SHP77 treated with DMSO at 0.1 percent for 48 hours (cell line): Measurements from ENCODE around the gene ENTPD8.
"Not testable (repeated sequence)": the region's sequence is repeated elsewhere in the genome, so short reads cannot be mapped to it uniquely, and the experiment has no call there.

Source experiments
- DNase-seq: peaks from one replicate; lab custom pipeline; 2025; lab: John Stamatoyannopoulos, UW

The ENTPD8 gene

GRCh38 chr9:137411645-137412380, 29.3 kb downstream of the ENTPD8 start:
- DNase-seq, result no peak

DNA sequence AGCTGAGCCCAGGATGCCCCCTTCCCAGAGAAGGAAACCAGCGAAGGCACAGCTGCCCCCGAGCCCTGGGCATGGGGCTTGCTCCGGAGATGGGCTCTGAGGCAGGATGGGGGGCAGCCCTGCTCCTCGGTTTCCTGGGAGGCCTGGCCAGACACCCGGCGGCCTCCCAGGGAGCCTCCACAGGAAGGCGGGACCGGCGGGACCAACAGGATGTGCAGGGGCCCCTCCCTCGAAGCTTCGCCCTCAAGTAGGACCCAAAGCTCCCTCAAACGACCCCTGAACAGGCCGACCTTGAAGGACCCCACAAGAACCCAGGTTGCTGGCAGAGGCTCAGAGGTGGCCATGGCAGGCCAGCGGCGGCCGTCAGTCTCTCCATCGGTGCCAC, 29.9 kb downstream of the ENTPD8 start:
- no peak for DNase-seq

DNA sequence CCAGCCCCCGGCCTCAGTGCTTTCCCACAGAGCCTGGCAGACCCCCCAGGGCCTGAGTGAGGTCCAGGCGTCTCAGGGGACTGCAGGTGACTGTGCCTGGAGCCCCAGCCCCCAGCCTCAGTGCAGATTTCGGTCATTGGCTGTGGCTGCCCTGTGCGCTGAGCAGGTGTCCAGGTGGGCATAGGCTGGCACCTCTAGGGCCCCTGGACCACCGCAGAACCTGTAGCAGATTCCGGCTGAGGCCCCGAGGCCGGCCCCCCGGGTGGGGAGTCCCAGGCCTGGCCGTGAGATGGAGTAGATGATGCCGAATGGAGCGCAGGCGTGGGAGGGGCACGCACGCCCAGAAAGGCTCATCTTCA, 30.3 kb downstream of the ENTPD8 start:
- no peak for DNase-seq

- DNase-seq, result not testable (repeated sequence)
Observed at GRCh38 chr9:137410236-137410890, 30.8 kb downstream of the ENTPD8 start.

DNA sequence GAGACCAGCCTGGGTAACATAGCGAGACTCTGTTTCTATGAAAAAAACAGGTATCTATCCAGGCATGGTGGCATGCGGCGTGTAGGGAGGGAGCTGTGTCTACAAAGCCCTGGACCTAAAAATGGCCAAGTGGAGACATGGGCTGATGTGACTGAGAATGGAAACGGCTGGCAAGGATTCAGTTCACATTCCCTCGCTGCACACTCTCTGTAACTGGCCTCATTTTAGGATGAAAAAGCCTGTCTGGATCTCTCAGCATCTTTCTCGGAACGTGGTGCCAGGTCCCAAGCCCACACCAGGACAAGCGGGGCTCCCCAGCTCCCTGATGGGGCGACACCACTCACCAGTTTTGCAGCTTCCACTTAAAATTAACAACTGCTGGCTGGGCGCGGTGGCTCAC, 31.6 kb downstream of the ENTPD8 start:
- no peak for DNase-seq

DNA sequence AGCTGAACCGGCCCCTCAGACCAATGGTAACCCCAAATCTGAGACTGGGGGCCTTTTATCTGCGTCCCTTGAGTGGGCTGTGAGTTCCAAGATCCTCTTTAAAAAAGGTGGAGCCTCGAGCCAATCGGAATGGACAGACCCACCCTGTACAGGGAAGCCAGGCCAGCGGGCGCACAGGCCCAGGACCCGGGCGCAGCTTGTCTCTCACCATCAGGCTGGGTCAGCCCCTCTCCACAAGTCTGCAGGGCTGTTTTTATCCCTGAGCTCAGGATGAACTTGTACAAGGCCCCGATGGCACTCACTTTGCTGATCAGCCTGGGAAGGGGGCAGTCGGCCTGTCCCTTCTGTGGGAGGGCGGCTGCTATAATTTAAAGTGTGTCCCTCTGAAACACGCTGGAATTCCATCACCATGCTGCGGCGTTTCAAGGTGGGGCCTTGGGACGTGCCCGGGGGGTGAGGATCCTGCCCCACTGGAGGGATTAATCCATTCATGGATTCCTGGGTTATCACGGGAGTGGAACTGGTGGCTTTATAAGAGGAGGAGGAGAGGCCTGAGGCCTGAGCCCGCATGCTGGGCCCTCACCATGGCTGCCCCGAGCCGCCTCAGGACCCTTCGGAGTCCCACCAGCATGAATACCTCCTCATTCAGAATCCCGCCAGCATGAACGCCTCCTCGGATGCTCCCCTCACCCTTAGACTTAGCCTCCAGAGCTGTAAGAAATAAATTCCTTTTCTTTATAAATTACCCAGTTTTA, 32.3 kb downstream of the ENTPD8 start:
- DNase-seq, result no peak

- DNase-seq, result no peak
Observed at GRCh38 chr9:137407590-137408300, 33.4 kb downstream of the ENTPD8 start.

- DNase-seq, result no peak
Observed at GRCh38 chr9:137406876-137407589, 34.1 kb downstream of the ENTPD8 start.

- no peak for DNase-seq
Observed at GRCh38 chr9:137406085-137406760, 34.9 kb downstream of the ENTPD8 start.

DNA sequence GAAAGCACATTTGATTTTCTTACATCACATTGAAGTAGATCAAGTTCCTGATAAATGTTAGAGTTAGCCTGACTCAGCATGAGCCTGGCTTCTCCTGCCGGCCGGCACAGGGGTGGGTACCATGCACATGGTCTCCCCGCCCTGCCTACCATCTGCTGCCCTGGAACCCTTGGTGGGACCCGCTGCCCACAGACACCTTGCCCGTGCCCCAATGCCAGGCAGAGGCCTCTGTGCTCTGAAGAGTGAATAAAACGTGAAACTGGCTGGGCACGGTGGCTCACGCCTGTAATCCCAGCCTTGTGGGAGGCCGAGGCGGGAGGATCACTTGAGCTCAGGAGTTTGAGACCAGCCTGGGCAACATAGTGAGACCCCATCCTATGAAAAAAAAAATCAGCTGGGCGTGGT, 35.5 kb downstream of the ENTPD8 start:
- no peak for DNase-seq

DNA sequence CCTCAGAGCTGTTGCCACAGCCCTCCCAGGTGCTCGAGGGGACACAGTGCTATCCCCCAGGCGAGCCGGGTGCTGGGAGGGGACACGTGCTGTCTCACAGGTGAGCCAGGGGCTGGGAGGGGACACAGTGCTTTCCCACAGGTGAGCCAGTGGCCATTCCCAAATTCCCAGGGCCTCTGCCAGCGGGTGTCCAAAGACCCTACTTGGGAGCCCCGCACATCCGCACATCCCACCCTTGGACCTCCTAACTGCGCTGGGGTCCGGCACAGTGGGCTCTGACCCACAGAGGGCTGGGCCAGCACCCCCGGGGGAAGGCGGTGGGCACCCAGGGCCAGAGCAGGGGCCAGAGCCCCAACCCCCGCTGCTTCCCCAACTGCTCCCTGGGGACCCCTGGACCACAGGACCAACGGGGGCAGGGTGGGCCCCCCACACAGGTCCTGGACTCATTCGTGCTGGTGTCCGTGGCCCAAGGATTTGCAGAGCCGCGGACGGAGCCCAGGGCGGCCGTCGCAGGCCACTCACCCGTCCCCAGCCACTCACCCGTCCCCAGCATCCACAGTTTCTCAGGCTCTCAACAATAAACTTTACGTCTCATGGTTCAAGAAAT, 36.1 kb downstream of the ENTPD8 start:
- DNase-seq, result no peak

- no peak for DNase-seq
Observed at GRCh38 chr9:137403269-137403668, 37.9 kb downstream of the ENTPD8 start.

DNA sequence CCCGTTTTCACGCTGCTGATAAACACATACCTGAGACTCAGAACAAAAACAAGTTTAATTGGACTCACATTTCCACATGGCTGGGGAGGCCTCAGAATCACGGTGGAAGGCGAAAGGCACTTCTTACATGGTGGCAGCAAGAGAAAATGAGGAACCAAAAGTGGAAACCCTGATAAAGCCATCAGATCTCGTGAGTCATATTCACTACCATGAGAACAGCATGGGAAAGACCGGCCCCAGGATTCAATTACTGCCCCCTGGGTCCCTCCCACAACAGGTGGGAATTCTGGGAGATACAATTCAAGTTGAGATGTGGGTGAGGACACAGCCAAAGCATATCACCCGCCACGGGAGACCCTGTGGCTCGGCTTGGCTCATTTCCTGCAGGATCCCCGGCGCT, 38.4 kb downstream of the ENTPD8 start:
- DNase-seq, result no peak

GRCh38 chr9:137398561-137399468, 42.3 kb downstream of the ENTPD8 start:
- no peak for DNase-seq

DNA sequence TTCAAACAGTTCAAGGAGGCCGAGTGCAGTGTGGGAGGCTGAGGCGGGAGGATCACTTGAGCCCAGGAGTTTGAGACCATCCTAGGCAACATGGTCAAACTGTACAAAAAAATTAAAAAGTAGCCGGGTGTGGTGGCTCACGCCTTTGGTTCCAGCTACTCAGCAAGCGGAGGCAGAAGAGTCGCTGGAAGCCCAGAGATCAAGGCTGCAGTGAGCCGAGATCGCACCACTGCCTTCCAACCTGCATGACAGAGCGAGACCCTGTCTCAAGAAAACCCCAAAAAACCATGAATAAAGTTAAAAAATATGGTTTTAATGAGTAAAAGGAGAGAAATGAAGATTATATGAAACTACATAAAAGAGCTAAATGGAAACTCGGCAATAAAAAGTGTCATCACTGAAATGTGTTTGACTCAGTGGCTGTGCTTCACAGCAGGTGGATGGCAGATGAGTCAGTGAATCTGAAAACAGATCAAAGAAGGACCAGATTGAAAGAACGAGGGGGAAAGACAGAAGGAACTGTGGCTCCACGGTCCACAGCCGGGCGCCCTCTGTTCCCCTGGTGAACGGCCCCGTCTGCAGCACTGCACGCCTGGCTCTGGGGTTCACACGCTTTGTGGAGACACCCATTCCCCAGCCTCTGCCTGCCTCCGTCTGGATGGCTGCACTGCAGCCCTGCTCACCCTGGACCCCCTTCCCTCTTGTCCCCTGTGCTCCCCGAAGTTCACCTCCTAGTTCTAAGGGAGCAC, 43.3 kb downstream of the ENTPD8 start:
- no peak for DNase-seq

DNA sequence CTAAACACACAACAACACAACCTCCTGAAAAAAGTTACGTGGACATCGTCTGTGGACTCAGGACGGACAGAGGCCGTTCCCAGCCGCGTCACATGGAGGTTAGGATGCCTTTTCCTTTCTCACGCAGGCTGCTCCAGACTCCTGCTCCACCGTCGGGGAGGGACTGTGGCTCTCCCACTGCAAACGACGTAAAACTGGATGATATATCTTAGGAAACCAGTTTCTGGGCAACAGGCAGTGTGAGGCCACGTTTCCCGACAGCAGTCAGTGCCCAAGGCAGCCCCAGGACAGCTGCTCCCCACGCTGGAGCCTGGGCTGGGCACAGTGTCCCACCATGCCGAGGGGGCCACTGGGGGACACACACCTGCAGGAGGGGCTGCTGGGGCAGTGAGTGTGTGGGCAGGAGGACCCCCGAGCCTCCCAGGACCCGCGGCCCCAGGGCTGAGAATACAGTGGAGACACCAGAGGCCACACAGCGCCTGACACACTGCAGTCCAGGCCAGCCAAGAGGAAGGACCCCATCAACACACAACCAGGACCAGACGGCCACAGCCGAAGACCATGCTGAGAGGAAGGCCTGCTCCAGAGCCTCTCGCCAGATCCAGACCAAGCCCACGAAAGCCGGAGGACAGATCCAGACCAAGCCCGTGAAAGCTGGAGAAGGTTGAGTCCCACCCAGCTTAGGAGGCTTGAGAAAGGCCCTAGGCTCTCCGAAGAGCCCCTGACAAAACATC, 44.4 kb downstream of the ENTPD8 start:
- DNase-seq, result no peak

DNA sequence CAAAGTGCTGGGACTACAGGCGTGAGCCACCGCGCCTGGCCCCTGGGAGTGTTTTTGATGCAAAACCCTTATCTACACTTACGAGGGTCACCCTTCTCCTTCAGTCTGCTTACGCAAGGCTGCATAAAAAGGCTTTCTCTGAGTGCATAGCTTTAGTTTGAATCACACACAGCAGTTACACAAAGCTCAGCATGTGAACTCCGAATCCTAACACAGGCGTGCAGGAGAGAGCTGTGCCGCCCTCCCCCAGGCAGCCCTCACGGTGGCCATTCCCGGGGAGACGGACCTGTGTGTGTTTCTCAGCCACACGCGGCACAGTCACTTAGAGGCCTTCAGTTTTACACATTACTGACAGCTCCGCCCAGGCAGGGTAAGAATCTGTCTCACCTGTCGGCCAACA, 44.9 kb downstream of the ENTPD8 start:
- DNase-seq, result no peak

DNA sequence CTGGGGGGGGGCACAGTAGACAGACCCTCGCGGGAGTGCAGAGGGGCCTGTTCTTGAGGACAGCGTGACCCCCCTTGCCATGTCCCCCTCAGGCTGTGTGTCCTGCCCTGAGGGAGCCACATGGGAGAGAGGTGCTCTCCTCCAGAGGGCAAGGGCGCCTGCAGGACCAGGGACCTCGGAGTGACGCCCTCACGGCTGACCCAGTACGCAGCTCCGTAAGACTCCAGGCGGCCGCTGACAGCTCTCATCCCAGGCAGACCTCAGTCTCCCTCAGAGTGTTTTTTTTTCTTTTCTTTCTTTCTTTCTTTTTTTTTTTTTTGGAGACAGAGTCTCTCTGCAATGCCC, 45.5 kb downstream of the ENTPD8 start:
- no peak for DNase-seq
